GM21526 (cell line): ENCODE measurements around the gene RMI2.

Source experiments
- ATAC-seq: cut with Tn5 transposase; IDR thresholded peaks from one replicate; pipeline ENCODE4 v1.9.1; 2021; ENCODE audit warnings: moderate library complexity; ENCODE audit not compliant: unreplicated experiment, low FRiP score

The RMI2 gene

GRCh38 chr16:11379420-11379819 lies 34.2 kb downstream of the RMI2 start:
- ATAC-seq: no peak

- no peak for ATAC-seq
These were observed 35.6 kb downstream of the RMI2 start for GRCh38 chr16:11380836-11381235.

- ATAC-seq: no peak
These were observed 38.4 kb downstream of the RMI2 start for GRCh38 chr16:11383481-11384183.

- no peak for ATAC-seq
These were observed 39.1 kb downstream of the RMI2 start for GRCh38 chr16:11384184-11384955.

- ATAC-seq: no peak
These were observed 39.8 kb downstream of the RMI2 start for GRCh38 chr16:11384956-11385586.

- no peak for ATAC-seq
These were observed 40.9 kb downstream of the RMI2 start for GRCh38 chr16:11386054-11386680.

- ATAC-seq: no peak
These were observed 41.7 kb downstream of the RMI2 start for GRCh38 chr16:11386791-11387546.

- ATAC-seq: no peak
These were observed 43.8 kb downstream of the RMI2 start for GRCh38 chr16:11389083-11389482.

- ATAC-seq: no peak
These were observed 44.6 kb downstream of the RMI2 start for GRCh38 chr16:11389631-11390565.

GRCh38 chr16:11390573-11391495 lies 45.6 kb downstream of the RMI2 start:
- no peak for ATAC-seq

- no peak for ATAC-seq
These were observed 46.3 kb downstream of the RMI2 start for GRCh38 chr16:11391576-11391975.

GRCh38 chr16:11392041-11392581 lies 46.9 kb downstream of the RMI2 start:
- no peak for ATAC-seq

GRCh38 chr16:11393366-11393765 lies 48.1 kb downstream of the RMI2 start:
- no peak for ATAC-seq

- ATAC-seq: no peak
These were observed 48.8 kb downstream of the RMI2 start for GRCh38 chr16:11393861-11394592.

GRCh38 chr16:11394593-11394960 lies 49.3 kb downstream of the RMI2 start:
- no peak for ATAC-seq

GRCh38 chr16:11395008-11395948 lies 50.0 kb downstream of the RMI2 start:
- no peak for ATAC-seq

GRCh38 chr16:11395949-11396240 lies 50.6 kb downstream of the RMI2 start:
- ATAC-seq: no peak
